ENCODE data around the gene LOXL3. TPM values are rescaled to one million over a fixed set of nuclear protein-coding genes. Genes with fewer than 3 reads are reported as not detected.

Gene LOXL3
- polyA plus RNA-seq, 1 of the 3 experiments (the other 2 are of a cell fraction): 47.9 TPM

DNA sequence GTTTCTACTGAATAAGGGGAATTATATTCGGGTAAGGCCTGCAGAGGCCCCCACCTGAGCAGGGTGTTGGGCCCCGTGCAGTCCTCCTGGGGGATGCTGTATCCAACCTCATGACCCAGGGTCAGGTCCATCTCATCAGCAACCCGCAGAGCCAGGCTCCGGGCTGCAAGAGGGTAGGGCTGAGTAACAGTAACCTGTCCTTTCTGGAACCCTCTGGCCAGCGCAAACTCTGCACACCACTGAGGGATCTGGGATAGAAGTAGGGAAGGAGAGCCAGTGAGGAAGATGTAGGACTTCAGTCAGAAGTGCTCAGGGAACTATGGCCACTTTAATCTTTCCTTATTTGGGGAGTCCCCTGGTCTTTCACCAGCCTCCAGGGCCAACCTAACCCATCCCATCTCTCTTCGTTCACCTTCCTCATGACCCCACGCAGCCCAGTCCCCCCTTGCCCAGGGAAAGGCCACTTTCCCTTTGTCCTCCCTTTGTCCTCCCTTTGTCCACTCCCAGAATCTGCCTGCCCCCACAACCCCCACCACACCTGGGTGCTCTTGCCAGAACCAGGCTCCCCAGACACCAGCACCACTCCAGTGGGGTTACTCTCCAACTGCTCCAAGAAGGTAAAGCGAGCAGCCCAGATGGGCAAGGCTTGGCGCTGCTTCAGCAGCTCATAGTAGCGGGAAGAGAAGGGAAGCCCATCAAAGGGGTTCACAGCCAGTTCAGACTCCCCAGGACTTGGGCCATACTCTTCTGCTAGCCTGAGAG is 28.6 kb downstream of the LOXL3 start:
- Histone ChIP-seq H3K27ac (ENCODE audit: low read depth in 2 of 2, low read length in 1 of 2) (no peak overlapping the region), H4K20me1 (ENCODE audit: insufficient read depth) (no peaks in the 10 kb centered on the region), H3K36me3 (replicated peaks in 1 of 2; ENCODE audit: control insufficient read depth in 1 of 2, insufficient read depth in 2 of 2, low read length in 1 of 2) (peaks cover 22 to 26% of the 10 kb centered on the region in 2 experiments), H3K4me3 (ENCODE audit: low read depth in 2 of 2, low read length in 1 of 2) (no peak overlapping the region), H3K9ac (no peak overlapping the region), H3K79me2 (ENCODE audit: insufficient read depth) (peaks cover 27% of the 10 kb centered on the region), H3F3A (replicated peaks; ENCODE audit: insufficient read depth) (peaks cover 3% of the 10 kb centered on the region), H3K4me2 (no peak overlapping the region), H3K4me1 (ENCODE audit: control insufficient read depth in 1 of 2, insufficient read depth in 2 of 2, low read depth in 1 of 2, low read length in 1 of 2) (peaks cover 6 to 12% of the 10 kb centered on the region in 2 experiments; a peak in 3 of 4 replicates), H3K9me3 (no peaks in the 10 kb centered on the region), H2AFZ (ENCODE audit: low read depth) (no peak overlapping the region), H3K9me2 (no peaks in the 10 kb centered on the region), H3K27me3 (ENCODE audit: insufficient read depth) (no peaks in the 10 kb centered on the region)
- TF ChIP-seq CHD2 (IDR thresholded peaks at IDR 0.05; ENCODE audit: low read length, partially characterized antibody): no peak
- no peak for TF ChIP-seq MXI1 (IDR thresholded peaks at IDR 0.05; ENCODE audit: low read depth, low read length)
- TF ChIP-seq SIN3A (IDR thresholded peaks at IDR 0.05; ENCODE audit: borderline replicate concordance, low read depth, low read length): no peak
- no peak for TF ChIP-seq YY1 (IDR thresholded peaks at IDR 0.05; ENCODE audit: low read depth)
- TF ChIP-seq NRF1 (IDR thresholded peaks at IDR 0.05; ENCODE audit: low read depth, low read length): no peak
- no peak for TF ChIP-seq TAF1 (IDR thresholded peaks at IDR 0.05; ENCODE audit: borderline replicate concordance, low read depth, low read length)
- no peak for TF ChIP-seq GATA2 (CRISPR knock-in tag; IDR thresholded peaks at IDR 0.05)
- no peak for TF ChIP-seq RFX5 (IDR thresholded peaks at IDR 0.05; ENCODE audit: low read length)
- no peak for DNase-seq
- WGBS (ENCODE audit: low lambda C conversion rate): 91% methylated on average over 8 of the region's 10 CpGs
- ChIA-PET POLR2A (interaction anchor here (1.3 kb wide), 1 partner anchor 7 kb away, joined by 5 read pairs; no protein-coding TSS in a partner anchor), CTCF (interaction anchor here (1.3 to 1.8 kb wide), 2 partner anchors 18 to 42 kb away, joined by 5 to 7 read pairs; partner anchors contain the start of genes CCDC142, PCGF1 and TTC31)

DNA sequence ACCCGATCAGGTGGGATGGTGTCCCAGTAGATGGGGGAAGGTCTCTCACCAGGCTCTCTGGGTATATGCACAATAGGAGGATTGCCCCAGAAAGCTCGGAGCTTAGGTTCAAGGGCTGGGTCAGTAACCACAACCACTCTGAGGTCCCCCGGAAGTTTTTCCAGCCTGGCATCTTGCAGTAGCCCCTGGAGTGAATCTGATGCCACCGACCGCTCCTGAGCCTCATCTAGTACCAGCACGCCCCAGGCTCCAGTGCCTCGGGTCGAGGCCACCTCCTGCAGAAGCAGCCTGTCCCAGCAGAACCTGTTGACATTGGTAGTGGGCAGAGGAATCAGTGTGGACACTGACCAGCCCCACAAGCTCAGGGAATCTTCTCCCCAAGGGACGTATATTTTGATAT is 29.7 kb downstream of the LOXL3 start:
- DNase-seq: no peak
- Histone ChIP-seq H3K27me3 (ENCODE audit: insufficient read depth) (no peaks in the 10 kb centered on the region), H3K9ac (no peak overlapping the region), H3K9me3 (no peaks in the 10 kb centered on the region), H3K79me2 (ENCODE audit: insufficient read depth) (peaks cover 18% of the 10 kb centered on the region), H3K4me1 (ENCODE audit: control insufficient read depth in 1 of 2, insufficient read depth in 2 of 2, low read depth in 1 of 2, low read length in 1 of 2) (peaks cover 6 to 12% of the 10 kb centered on the region in 2 experiments; a peak in 3 of 4 replicates), H3K27ac (ENCODE audit: low read depth in 2 of 2, low read length in 1 of 2) (no peak overlapping the region), H3K36me3 (replicated peaks in 1 of 2; ENCODE audit: control insufficient read depth in 1 of 2, insufficient read depth in 2 of 2, low read length in 1 of 2) (peaks cover 22 to 26% of the 10 kb centered on the region in 2 experiments), H3K4me3 (ENCODE audit: low read depth in 2 of 2, low read length in 1 of 2) (no peak overlapping the region), H4K20me1 (ENCODE audit: insufficient read depth) (no peaks in the 10 kb centered on the region), H3F3A (replicated peaks; ENCODE audit: insufficient read depth) (peaks cover 3% of the 10 kb centered on the region), H3K9me2 (no peaks in the 10 kb centered on the region), H2AFZ (ENCODE audit: low read depth) (no peak overlapping the region), H3K4me2 (no peak overlapping the region)
- ChIA-PET CTCF (interaction anchor here (1.0 to 1.4 kb wide), 2 partner anchors 8 to 42 kb away, joined by 3 to 4 read pairs; no protein-coding TSS in a partner anchor), POLR2A (no interaction called here)
- 65% methylated on average over 3 of the region's 9 CpGs for WGBS (ENCODE audit: low lambda C conversion rate)
- TF ChIP-seq, protein P1, sequence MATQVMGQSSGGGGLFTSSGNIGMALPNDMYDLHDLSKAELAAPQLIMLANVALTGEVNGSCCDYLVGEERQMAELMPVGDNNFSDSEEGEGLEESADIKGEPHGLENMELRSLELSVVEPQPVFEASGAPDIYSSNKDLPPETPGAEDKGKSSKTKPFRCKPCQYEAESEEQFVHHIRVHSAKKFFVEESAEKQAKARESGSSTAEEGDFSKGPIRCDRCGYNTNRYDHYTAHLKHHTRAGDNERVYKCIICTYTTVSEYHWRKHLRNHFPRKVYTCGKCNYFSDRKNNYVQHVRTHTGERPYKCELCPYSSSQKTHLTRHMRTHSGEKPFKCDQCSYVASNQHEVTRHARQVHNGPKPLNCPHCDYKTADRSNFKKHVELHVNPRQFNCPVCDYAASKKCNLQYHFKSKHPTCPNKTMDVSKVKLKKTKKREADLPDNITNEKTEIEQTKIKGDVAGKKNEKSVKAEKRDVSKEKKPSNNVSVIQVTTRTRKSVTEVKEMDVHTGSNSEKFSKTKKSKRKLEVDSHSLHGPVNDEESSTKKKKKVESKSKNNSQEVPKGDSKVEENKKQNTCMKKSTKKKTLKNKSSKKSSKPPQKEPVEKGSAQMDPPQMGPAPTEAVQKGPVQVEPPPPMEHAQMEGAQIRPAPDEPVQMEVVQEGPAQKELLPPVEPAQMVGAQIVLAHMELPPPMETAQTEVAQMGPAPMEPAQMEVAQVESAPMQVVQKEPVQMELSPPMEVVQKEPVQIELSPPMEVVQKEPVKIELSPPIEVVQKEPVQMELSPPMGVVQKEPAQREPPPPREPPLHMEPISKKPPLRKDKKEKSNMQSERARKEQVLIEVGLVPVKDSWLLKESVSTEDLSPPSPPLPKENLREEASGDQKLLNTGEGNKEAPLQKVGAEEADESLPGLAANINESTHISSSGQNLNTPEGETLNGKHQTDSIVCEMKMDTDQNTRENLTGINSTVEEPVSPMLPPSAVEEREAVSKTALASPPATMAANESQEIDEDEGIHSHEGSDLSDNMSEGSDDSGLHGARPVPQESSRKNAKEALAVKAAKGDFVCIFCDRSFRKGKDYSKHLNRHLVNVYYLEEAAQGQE (IDR thresholded peaks at IDR 0.05; ENCODE audit: low read depth, low read length): no peak
- no peak for TF ChIP-seq NRF1 (IDR thresholded peaks at IDR 0.05; ENCODE audit: low read depth, low read length)
- no peak for TF ChIP-seq GATA2 (CRISPR knock-in tag; IDR thresholded peaks at IDR 0.05)
- TF ChIP-seq, protein P2, sequence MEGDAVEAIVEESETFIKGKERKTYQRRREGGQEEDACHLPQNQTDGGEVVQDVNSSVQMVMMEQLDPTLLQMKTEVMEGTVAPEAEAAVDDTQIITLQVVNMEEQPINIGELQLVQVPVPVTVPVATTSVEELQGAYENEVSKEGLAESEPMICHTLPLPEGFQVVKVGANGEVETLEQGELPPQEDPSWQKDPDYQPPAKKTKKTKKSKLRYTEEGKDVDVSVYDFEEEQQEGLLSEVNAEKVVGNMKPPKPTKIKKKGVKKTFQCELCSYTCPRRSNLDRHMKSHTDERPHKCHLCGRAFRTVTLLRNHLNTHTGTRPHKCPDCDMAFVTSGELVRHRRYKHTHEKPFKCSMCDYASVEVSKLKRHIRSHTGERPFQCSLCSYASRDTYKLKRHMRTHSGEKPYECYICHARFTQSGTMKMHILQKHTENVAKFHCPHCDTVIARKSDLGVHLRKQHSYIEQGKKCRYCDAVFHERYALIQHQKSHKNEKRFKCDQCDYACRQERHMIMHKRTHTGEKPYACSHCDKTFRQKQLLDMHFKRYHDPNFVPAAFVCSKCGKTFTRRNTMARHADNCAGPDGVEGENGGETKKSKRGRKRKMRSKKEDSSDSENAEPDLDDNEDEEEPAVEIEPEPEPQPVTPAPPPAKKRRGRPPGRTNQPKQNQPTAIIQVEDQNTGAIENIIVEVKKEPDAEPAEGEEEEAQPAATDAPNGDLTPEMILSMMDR (IDR thresholded peaks at IDR 0.05): no peak
- TF ChIP-seq GABPA (IDR thresholded peaks at IDR 0.05; ENCODE audit: low read depth): no peak
- TF ChIP-seq ELF1 (IDR thresholded peaks at IDR 0.05): no peak
- TF ChIP-seq FOXJ3 (CRISPR knock-in tag; IDR thresholded peaks at IDR 0.05): no peak
- TF ChIP-seq RFX5 (IDR thresholded peaks at IDR 0.05; ENCODE audit: low read length): no peak
- TF ChIP-seq POLR2AphosphoS5 (IDR thresholded peaks at IDR 0.05; ENCODE audit: low read depth, low read length): no peak
- TF ChIP-seq, protein P3, sequence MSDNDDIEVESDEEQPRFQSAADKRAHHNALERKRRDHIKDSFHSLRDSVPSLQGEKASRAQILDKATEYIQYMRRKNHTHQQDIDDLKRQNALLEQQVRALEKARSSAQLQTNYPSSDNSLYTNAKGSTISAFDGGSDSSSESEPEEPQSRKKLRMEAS (IDR thresholded peaks at IDR 0.05; ENCODE audit: low read depth): no peak
- TF ChIP-seq, protein P4, sequence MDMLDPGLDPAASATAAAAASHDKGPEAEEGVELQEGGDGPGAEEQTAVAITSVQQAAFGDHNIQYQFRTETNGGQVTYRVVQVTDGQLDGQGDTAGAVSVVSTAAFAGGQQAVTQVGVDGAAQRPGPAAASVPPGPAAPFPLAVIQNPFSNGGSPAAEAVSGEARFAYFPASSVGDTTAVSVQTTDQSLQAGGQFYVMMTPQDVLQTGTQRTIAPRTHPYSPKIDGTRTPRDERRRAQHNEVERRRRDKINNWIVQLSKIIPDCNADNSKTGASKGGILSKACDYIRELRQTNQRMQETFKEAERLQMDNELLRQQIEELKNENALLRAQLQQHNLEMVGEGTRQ (IDR thresholded peaks at IDR 0.05; ENCODE audit: borderline replicate concordance, low read depth, low read length): no peak
- TF ChIP-seq NFIC (IDR thresholded peaks at IDR 0.05; ENCODE audit: borderline replicate concordance): no peak
